ELR (cell line): ENCODE results near the gene LMNTD1.
"Not testable (repeated sequence)": the region's sequence is repeated elsewhere in the genome, so short reads cannot be mapped to it uniquely, and the experiment has no call there.

Source experiments
- DNase-seq: peaks from one replicate; pipeline ENCODE4 v3.0.0-alpha.2; 2015; ENCODE audit warnings: low read depth

LMNTD1 gene

DNA sequence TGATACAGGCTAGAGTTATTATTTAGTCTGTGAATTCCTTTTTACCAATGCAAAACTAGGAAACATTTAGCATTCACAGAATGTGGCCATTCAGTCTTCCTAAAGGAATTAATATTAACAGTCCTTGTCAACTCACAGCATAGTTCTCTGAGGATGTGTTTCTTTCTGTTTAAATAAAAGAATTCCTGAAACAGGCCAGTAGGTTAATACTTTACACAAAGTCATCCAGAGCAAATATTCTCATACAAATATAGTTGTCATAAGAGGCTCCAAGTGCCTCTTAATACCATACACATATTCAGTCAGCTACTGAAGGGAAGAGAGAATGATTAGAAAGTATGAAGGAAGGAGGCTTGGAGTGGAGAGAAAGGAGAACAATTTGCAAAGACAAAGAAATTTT, 120.1 kb downstream of the LMNTD1 start:
- no peak for DNase-seq

DNA sequence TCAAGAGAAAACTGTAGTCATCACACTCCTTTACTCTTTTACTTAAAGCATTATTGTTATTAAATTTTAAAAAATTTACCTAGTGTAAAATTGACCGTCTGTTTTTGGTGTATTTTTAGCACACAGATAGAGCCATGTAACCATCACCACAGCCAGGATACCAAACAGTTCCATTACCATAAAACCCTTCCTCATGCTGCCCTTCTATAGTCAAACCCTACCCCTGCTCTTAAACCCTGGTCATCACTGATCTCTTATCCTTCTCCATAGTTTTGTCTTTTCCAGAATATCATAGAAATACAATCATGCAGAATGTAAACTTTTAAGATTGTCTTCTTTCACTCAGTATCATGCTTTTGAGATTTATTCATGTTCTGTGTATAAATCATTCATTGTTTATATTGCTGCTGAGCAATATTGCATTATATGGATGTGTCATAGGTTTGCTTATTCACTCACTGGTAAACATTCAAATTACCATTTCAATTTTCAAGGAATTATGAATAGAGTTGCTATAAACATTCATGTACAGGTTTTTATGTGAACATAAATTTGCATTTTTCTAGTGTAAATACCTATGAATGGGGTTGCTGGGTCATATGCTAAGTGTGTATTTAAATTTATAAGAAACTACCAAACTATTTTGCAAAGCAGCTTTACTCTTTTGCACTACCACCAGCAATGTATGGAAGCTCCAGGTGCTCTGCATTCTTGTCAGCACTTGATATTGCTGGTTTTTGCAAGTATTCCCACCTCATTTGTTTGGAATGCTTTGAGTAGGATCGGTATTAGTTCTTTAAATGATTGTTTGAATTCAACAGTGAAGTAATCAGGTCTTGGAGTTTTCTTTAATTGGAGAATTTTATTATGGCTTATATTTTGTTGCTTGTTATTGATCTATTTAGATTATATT, 125.5 kb downstream of the LMNTD1 start:
- DNase-seq = peak; percentile 62

DNA sequence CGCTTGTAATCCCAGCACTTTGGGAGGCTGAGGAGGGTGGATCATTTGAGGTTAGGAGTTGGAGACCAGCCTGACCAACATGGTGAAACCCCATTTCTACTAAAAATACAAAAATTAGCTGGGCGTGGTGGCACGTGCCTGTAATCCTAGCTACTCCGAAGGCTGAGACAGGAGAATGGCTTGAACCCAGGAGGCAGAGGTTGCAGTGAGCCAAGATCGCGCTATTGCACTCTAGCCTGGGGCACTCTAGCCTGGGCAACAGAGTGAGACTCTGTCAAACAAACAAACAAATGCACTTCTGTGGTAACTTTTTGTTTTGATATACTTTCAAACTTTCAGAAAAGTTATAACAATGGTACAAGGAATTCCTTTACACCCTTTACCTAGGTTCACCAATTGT, 126.3 kb downstream of the LMNTD1 start:
- DNase-seq = not testable (repeated sequence)
